Naive thymus-derived CD4-positive, alpha-beta T cell (primary cell): ENCODE results near the gene MYO5A. TPM values are rescaled to one million over a fixed set of nuclear protein-coding genes. Genes with fewer than 3 reads are reported as not detected.

Source experiments
- ATAC-seq: fragments of 150-1000 bp; cut with Tn5 transposase; 2 replicates; pipeline ENCODE4 v1.10.0; 2021; ENCODE audit warnings: mild to moderate bottlenecking, moderate library complexity
- CTCF ChIA-PET: fragments of 350-600 bp; sonication (Branson Sonifier 250); formaldehyde crosslinking; loops from one replicate; lab custom pipeline; 2021; ENCODE audit warnings: antibody characterized with exemption; lab: Charles Lee
- POLR2A ChIA-PET: fragments of 350-600 bp; sonication (Branson Sonifier 250); formaldehyde crosslinking; loops from one replicate; lab custom pipeline; 2021; ENCODE audit warnings: antibody characterized with exemption, inconsistent platforms; lab: Charles Lee
- DNase-seq, 9 donors: peaks; one replicate each; pipeline versions ENCODE4 v3.0.0 to v3.0.0-alpha.2; 2020 to 2022; ENCODE audit warnings: mixed read lengths in 1 of 9
- H3K27ac ChIP-seq: one replicate; pipeline ENCODE4 v1.7.0; 2013; ENCODE audit warnings: mild to moderate bottlenecking, low read depth, low read length, moderate library complexity
- H3K27me3 ChIP-seq, 2 donors: one replicate each; pipeline ENCODE4 v1.7.0; 2013; ENCODE audit warnings: low read length in 2 of 2, mild to moderate bottlenecking in 2 of 2, moderate library complexity in 2 of 2; ENCODE audit not compliant: control insufficient read depth in 2 of 2, insufficient read depth in 2 of 2
- H3K36me3 ChIP-seq, 3 experiments: 1 replicate in 2 of 3; 2 replicates in 1 of 3; pipeline ENCODE4 v1.7.0; 2013; ENCODE audit warnings: low read length in 3 of 3, mild to moderate bottlenecking in 3 of 3, moderate library complexity in 1 of 3; ENCODE audit not compliant: insufficient read depth in 3 of 3, control insufficient read depth in 2 of 3
- H3K4me1 ChIP-seq, 2 donors: one replicate each; pipeline ENCODE4 v1.7.0; 2013; ENCODE audit warnings: low read length in 2 of 2, mild to moderate bottlenecking in 2 of 2, moderate library complexity in 1 of 2; ENCODE audit not compliant: control insufficient read depth in 2 of 2, insufficient read depth in 2 of 2
- H3K4me3 ChIP-seq: 2 replicates; pipeline ENCODE4 v1.7.0; 2013; ENCODE audit warnings: mild to moderate bottlenecking, low read length
- H3K9me3 ChIP-seq, 3 experiments: 1 replicate in 2 of 3; 2 replicates in 1 of 3; pipeline ENCODE4 v1.7.0; 2013; ENCODE audit warnings: low read length in 3 of 3; ENCODE audit not compliant: control insufficient read depth in 2 of 3
- H3K27ac Mint-ChIP-seq, 9 donors: one replicate each; pipeline ENCODE4 v1.8.0; 2020 to 2022; ENCODE audit warnings: mixed read lengths in 9 of 9, mild to moderate bottlenecking in 8 of 9, moderate library complexity in 5 of 9, inconsistent platforms in 2 of 9
- H3K27me3 Mint-ChIP-seq, 5 donors: one replicate each; pipeline ENCODE4 v1.8.0; 2021 to 2022; ENCODE audit warnings: mixed read lengths in 5 of 5, mild to moderate bottlenecking in 1 of 5
- H3K36me3 Mint-ChIP-seq, 5 donors: one replicate each; pipeline ENCODE4 v1.8.0; 2020 to 2022; ENCODE audit warnings: mixed read lengths in 5 of 5, mild to moderate bottlenecking in 3 of 5, inconsistent platforms in 1 of 5
- H3K4me1 Mint-ChIP-seq, 7 donors: one replicate each; pipeline ENCODE4 v1.8.0; 2020 to 2022; ENCODE audit warnings: mixed read lengths in 7 of 7, mild to moderate bottlenecking in 3 of 7, inconsistent platforms in 1 of 7
- H3K4me3 Mint-ChIP-seq, 10 donors: one replicate each; pipeline ENCODE4 v1.8.0; 2020 to 2022; ENCODE audit warnings: mild to moderate bottlenecking in 10 of 10, mixed read lengths in 10 of 10, moderate library complexity in 6 of 10, inconsistent platforms in 2 of 10
- H3K9me3 Mint-ChIP-seq, 11 donors: one replicate each; pipeline ENCODE4 v1.8.0; 2020 to 2022; ENCODE audit warnings: mixed read lengths in 11 of 11, mild to moderate bottlenecking in 4 of 11, inconsistent platforms in 1 of 11, moderate library complexity in 1 of 11
- intact Hi-C, 2 donors: fragments of 100-400 bp; cut with micrococcal nuclease; formaldehyde crosslinking; loops; one replicate each; pipeline ENCODE4 v1.15.1; 2023
- polyA plus RNA-seq, 2 donors: library from polyadenylated mRNA; unstranded; fragments of 300-500 nt; fragmentation: Illumina TruSeq; gene quantifications; one replicate each; pipeline ENCODE4 v1.2.3, GENCODE V29; 2021
- total RNA-seq, 6 experiments: library from RNA in 5 of 6; stranded (reverse) in 5 of 6; gene quantifications; 1 replicate in 5 of 6; 2 replicates in 1 of 6; pipeline ENCODE4 v1.2.3 and lab custom pipeline; 2021 to 2026

MYO5A gene
- total and polyA plus RNA-seq, 7 experiments from 2014 or later = 4.2 to 39.6 (median 20.8) TPM

DNA sequence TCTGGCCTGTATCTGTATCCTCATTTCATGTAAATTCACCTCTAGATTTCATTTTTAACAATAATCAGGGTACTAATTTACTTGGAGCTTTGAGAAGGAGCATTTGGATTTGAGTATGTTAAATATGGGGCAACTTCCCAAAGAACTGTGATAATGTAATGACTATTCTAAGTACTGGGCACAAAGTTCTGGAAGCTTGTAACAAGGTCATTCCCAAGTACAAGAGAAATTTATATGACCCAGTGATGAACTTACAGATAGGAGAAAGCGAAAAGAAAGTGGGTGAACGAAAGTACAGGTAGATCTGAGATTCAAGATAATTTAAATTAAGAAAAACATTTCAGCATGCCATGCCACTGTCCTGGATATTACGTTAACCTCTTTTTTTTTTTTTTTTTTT is 93.8 kb downstream of the MYO5A start:
- peaks cover 13 to 33% (median 20%) of the 10 kb centered on the region in 7 donors for H3K4me1 Mint-ChIP-seq
- H3K4me1 ChIP-seq = no peaks in the 10 kb centered on the region
- intact Hi-C loops = loop anchor here in 1 of 2 donors (5.0 to 10.0 kb wide), 2 partner anchors 50 to 92 kb away; partner anchors contain the start of gene MYO5A
- H3K4me3 ChIP-seq = no peak overlapping the region
- no peak overlapping the region for H3K27ac Mint-ChIP-seq
- no peaks in the 10 kb centered on the region for H3K27me3 Mint-ChIP-seq
- H3K9me3 Mint-ChIP-seq = no peaks in the 10 kb centered on the region
- H3K36me3 Mint-ChIP-seq = peaks cover 0 to 10% (median 4%) of the 10 kb centered on the region in 5 donors
- no peak overlapping the region for H3K4me3 Mint-ChIP-seq
- CTCF ChIA-PET = no interaction called here
- DNase-seq (no peak), ATAC-seq (no peak)
- no peaks in the 10 kb centered on the region for H3K36me3 ChIP-seq
- H3K9me3 ChIP-seq = no peaks in the 10 kb centered on the region
- no peaks in the 10 kb centered on the region for H3K27me3 ChIP-seq
- H3K27ac ChIP-seq = no peak overlapping the region
- POLR2A ChIA-PET = no interaction called here

- ChIA-PET POLR2A (interaction anchor here (1.3 kb wide), 1 partner anchor 29 kb away, joined by 3 read pairs; no protein-coding TSS in a partner anchor), CTCF (no interaction called here)
- H3K27ac Mint-ChIP-seq = no peak overlapping the region
- H3K36me3 ChIP-seq = no peaks in the 10 kb centered on the region
- no peak for DNase-seq
- intact Hi-C loops = loop anchor here in 1 of 2 donors (5.0 kb wide), 1 partner anchor 99 kb away; the partner anchor contains the start of gene MYO5A
- H3K9me3 ChIP-seq = no peaks in the 10 kb centered on the region
- H3K4me1 Mint-ChIP-seq = peaks cover 4 to 8% (median 5%) of the 10 kb centered on the region in 7 donors
- no peak for ATAC-seq
- H3K36me3 Mint-ChIP-seq = peaks cover 4 to 25% (median 18%) of the 10 kb centered on the region in 5 donors
- H3K27ac ChIP-seq = no peak overlapping the region
- no peak overlapping the region for H3K4me3 Mint-ChIP-seq
- no peaks in the 10 kb centered on the region for H3K27me3 ChIP-seq
- H3K4me1 ChIP-seq = no peaks in the 10 kb centered on the region
- H3K9me3 Mint-ChIP-seq = no peaks in the 10 kb centered on the region
- no peaks in the 10 kb centered on the region for H3K27me3 Mint-ChIP-seq
- no peak overlapping the region for H3K4me3 ChIP-seq
These were observed 100.4 kb downstream of the MYO5A start for GRCh38 chr15:52428297-52428696.

- no peaks in the 10 kb centered on the region for H3K9me3 ChIP-seq
- Mint-ChIP-seq H3K36me3 (peaks cover 4 to 26% (median 18%) of the 10 kb centered on the region in 5 donors), H3K4me1 (peaks cover 4 to 7% (median 4%) of the 10 kb centered on the region in 7 donors), H3K27ac (no peak overlapping the region), H3K27me3 (no peaks in the 10 kb centered on the region), H3K4me3 (no peak overlapping the region), H3K9me3 (no peaks in the 10 kb centered on the region)
- no peaks in the 10 kb centered on the region for H3K4me1 ChIP-seq
- no peaks in the 10 kb centered on the region for H3K27me3 ChIP-seq
- ChIA-PET POLR2A (interaction anchor here (1.3 kb wide), 1 partner anchor 29 kb away, joined by 3 read pairs; no protein-coding TSS in a partner anchor), CTCF (no interaction called here)
- DNase-seq (no peak), ATAC-seq (no peak)
- H3K36me3 ChIP-seq = no peaks in the 10 kb centered on the region
- H3K4me3 ChIP-seq = no peak overlapping the region
- H3K27ac ChIP-seq = no peak overlapping the region
- intact Hi-C loops = loop anchor here in 1 of 2 donors (5.0 kb wide), 1 partner anchor 99 kb away; the partner anchor contains the start of gene MYO5A
These were observed 100.9 kb downstream of the MYO5A start for GRCh38 chr15:52427804-52428203.

- Histone ChIP-seq H3K27ac (no peak overlapping the region), H3K4me3 (no peak overlapping the region), H3K36me3 (no peaks in the 10 kb centered on the region), H3K27me3 (no peaks in the 10 kb centered on the region), H3K4me1 (no peaks in the 10 kb centered on the region), H3K9me3 (no peaks in the 10 kb centered on the region)
- Mint-ChIP-seq H3K27ac (no peak overlapping the region), H3K27me3 (no peaks in the 10 kb centered on the region), H3K36me3 (peaks cover 4 to 37% (median 20%) of the 10 kb centered on the region in 5 donors), H3K4me3 (no peak overlapping the region), H3K9me3 (no peaks in the 10 kb centered on the region), H3K4me1 (peaks cover 0 to 6% (median 0%) of the 10 kb centered on the region in 7 donors)
- POLR2A ChIA-PET = no interaction called here
- intact Hi-C loops = loop anchor here in 1 of 2 donors (5.0 kb wide), 1 partner anchor 102 kb away; the partner anchor contains the start of gene MYO5A
- ATAC-seq = no peak
- CTCF ChIA-PET = no interaction called here
- no peak for DNase-seq
These were observed 103.7 kb downstream of the MYO5A start for GRCh38 chr15:52424856-52425431.

DNA sequence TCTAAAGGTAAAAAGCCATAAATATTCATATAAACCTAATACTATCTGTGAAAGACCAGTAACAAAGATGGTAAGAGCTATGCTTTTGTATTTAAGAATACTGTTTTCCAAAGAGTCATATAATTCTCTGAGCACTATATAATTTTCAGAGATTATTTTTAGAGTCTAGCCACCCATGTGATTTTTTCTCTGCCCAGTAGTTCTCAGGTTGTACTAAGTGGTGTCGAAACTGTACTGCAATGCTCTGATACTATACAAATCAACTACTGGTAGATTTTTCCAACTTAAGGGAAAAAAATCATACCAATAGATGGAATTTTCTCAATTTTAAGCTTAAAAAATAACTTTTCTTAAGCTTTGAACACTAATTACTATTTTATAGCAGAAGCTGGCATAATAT is 104.8 kb downstream of the MYO5A start:
- no peaks in the 10 kb centered on the region for H3K9me3 ChIP-seq
- Mint-ChIP-seq H3K4me1 (peaks cover 0 to 14% (median 0%) of the 10 kb centered on the region in 7 donors), H3K36me3 (peaks cover 4 to 39% (median 20%) of the 10 kb centered on the region in 5 donors), H3K27me3 (no peaks in the 10 kb centered on the region), H3K9me3 (no peaks in the 10 kb centered on the region), H3K27ac (no peak overlapping the region), H3K4me3 (no peak overlapping the region)
- POLR2A ChIA-PET = no interaction called here
- CTCF ChIA-PET = no interaction called here
- no peaks in the 10 kb centered on the region for H3K36me3 ChIP-seq
- no peak overlapping the region for H3K4me3 ChIP-seq
- H3K4me1 ChIP-seq = no peaks in the 10 kb centered on the region
- intact Hi-C loops = no loop called here
- H3K27ac ChIP-seq = no peak overlapping the region
- no peak for DNase-seq
- no peak for ATAC-seq
- H3K27me3 ChIP-seq = no peaks in the 10 kb centered on the region

- Mint-ChIP-seq H3K4me3 (no peak overlapping the region), H3K27me3 (no peaks in the 10 kb centered on the region), H3K9me3 (no peaks in the 10 kb centered on the region), H3K4me1 (peaks cover 0 to 15% (median 0%) of the 10 kb centered on the region in 7 donors), H3K27ac (no peak overlapping the region), H3K36me3 (peaks cover 0 to 42% (median 5%) of the 10 kb centered on the region in 5 donors)
- ChIA-PET CTCF (no interaction called here), POLR2A (no interaction called here)
- no peak for ATAC-seq
- DNase-seq = no peak
- no peaks in the 10 kb centered on the region for H3K4me1 ChIP-seq
- no peaks in the 10 kb centered on the region for H3K27me3 ChIP-seq
- intact Hi-C loops = no loop called here
- no peaks in the 10 kb centered on the region for H3K36me3 ChIP-seq
- no peaks in the 10 kb centered on the region for H3K9me3 ChIP-seq
- no peak overlapping the region for H3K4me3 ChIP-seq
- no peak overlapping the region for H3K27ac ChIP-seq
These were observed 106.7 kb downstream of the MYO5A start for GRCh38 chr15:52422001-52422400.

GRCh38 chr15:52421029-52421428 is 107.7 kb downstream of the MYO5A start:
- H3K36me3 ChIP-seq = no peaks in the 10 kb centered on the region
- no peaks in the 10 kb centered on the region for H3K9me3 ChIP-seq
- peaks cover 0 to 15% (median 0%) of the 10 kb centered on the region in 7 donors for H3K4me1 Mint-ChIP-seq
- H3K4me3 ChIP-seq = no peak overlapping the region
- peaks cover 0 to 42% (median 5%) of the 10 kb centered on the region in 5 donors for H3K36me3 Mint-ChIP-seq
- H3K4me3 Mint-ChIP-seq = no peak overlapping the region
- no peaks in the 10 kb centered on the region for H3K27me3 ChIP-seq
- H3K27me3 Mint-ChIP-seq = no peaks in the 10 kb centered on the region
- intact Hi-C loops = no loop called here
- H3K27ac ChIP-seq = no peak overlapping the region
- H3K27ac Mint-ChIP-seq = no peak overlapping the region
- no peak for DNase-seq
- no peak for ATAC-seq
- CTCF ChIA-PET = no interaction called here
- no peaks in the 10 kb centered on the region for H3K9me3 Mint-ChIP-seq
- no peaks in the 10 kb centered on the region for H3K4me1 ChIP-seq
- POLR2A ChIA-PET = no interaction called here
